ENCODE data around the gene QSOX2. TPM values are rescaled to one million over a fixed set of nuclear protein-coding genes. Genes with fewer than 3 reads are reported as not detected.

Gene QSOX2
- total RNA-seq, 1 donor from 2014 or later: 15.6 TPM

- intact Hi-C loops (cut with micrococcal nuclease): loop anchor here (1.0 kb wide), 1 partner anchor 113 kb away; no protein-coding TSS in a partner anchor
Observed at GRCh38 chr9:136283291-136284235, 38.0 kb upstream of the QSOX2 start.

- intact Hi-C loops (cut with micrococcal nuclease): no loop called here
Observed at GRCh38 chr9:136282272-136282861, 36.8 kb upstream of the QSOX2 start.

- intact Hi-C loops (cut with micrococcal nuclease): no loop called here
Observed at GRCh38 chr9:136281421-136282271, 36.0 kb upstream of the QSOX2 start.

- intact Hi-C loops (cut with micrococcal nuclease): no loop called here
Observed at GRCh38 chr9:136280535-136281315, 35.1 kb upstream of the QSOX2 start.

- intact Hi-C loops (cut with micrococcal nuclease): no loop called here
Observed at GRCh38 chr9:136279471-136279870, 33.9 kb upstream of the QSOX2 start.

- intact Hi-C loops (cut with micrococcal nuclease): no loop called here
Observed at GRCh38 chr9:136278894-136279293, 33.3 kb upstream of the QSOX2 start.

- intact Hi-C loops (cut with micrococcal nuclease): no loop called here
Observed at GRCh38 chr9:136278221-136278620, 32.6 kb upstream of the QSOX2 start.

GRCh38 chr9:136277746-136278145 lies 32.1 kb upstream of the QSOX2 start:
- intact Hi-C loops (cut with micrococcal nuclease): no loop called here

GRCh38 chr9:136276716-136277115 lies 31.1 kb upstream of the QSOX2 start:
- intact Hi-C loops (cut with micrococcal nuclease): no loop called here

- intact Hi-C loops (cut with micrococcal nuclease): no loop called here
Observed at GRCh38 chr9:136275655-136276429, 30.2 kb upstream of the QSOX2 start.

- intact Hi-C loops (cut with micrococcal nuclease): no loop called here
Observed at GRCh38 chr9:136274786-136275654, 29.4 kb upstream of the QSOX2 start.

GRCh38 chr9:136273921-136274785 lies 28.5 kb upstream of the QSOX2 start:
- intact Hi-C loops (cut with micrococcal nuclease): no loop called here

- intact Hi-C loops (cut with micrococcal nuclease): no loop called here
Observed at GRCh38 chr9:136273244-136273865, 27.7 kb upstream of the QSOX2 start.

GRCh38 chr9:136270173-136270705 lies 24.6 kb upstream of the QSOX2 start:
- intact Hi-C loops (cut with micrococcal nuclease): no loop called here

- intact Hi-C loops (cut with micrococcal nuclease): no loop called here
Observed at GRCh38 chr9:136268735-136269134, 23.1 kb upstream of the QSOX2 start.

GRCh38 chr9:136268318-136268717 lies 22.7 kb upstream of the QSOX2 start:
- intact Hi-C loops (cut with micrococcal nuclease): no loop called here

All from T-helper 2 cell treated with Interferon-gamma antibody and Interleukin-4, amounts not matched to agents 100 ng/mL and 5 ng/mL, for 36 hours (primary cell).